ENCODE data around the gene BLOC1S2. TPM values are rescaled to one million over a fixed set of nuclear protein-coding genes. Genes with fewer than 3 reads are reported as not detected.
A peak's percentile ranks its signal among the peaks of the same experiment; 100 is the strongest.
"Not testable (repeated sequence)": the region's sequence is repeated elsewhere in the genome, so short reads cannot be mapped to it uniquely, and the experiment has no call there.

The BLOC1S2 gene
- total RNA-seq, 4 donors from 2014 or later = 1.1 to 20.3 (median 13.4) TPM; not detected in 1

DNA sequence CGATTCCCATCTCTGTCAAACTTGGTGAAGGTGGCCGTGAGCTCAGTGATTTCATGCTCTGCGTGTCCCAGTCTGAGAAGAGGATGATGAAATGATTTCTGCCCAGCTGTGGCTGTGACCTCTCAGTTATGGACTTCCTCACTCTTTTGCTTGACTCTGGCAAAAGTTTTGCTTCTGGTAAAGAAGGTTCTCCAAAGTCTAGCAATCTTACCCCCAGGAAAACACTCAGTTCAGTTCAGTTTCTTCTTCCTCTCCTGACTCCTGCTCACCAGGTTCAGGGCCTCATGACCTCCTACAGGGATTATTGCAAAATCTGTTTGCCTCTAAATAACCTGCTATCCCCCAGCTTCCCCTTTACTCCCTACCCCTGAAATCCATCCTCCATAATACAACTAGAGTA, 4.9 kb upstream of the BLOC1S2 start:
- TF ChIP-seq POLR2AphosphoS5 (IDR thresholded peaks at IDR 0.05) (no peak), POLR2A (IDR thresholded peaks at IDR 0.05) (no peak), EP300 (IDR thresholded peaks at IDR 0.05; ENCODE audit: low read depth) (no peak)
- TF ChIP-seq, protein P1, sequence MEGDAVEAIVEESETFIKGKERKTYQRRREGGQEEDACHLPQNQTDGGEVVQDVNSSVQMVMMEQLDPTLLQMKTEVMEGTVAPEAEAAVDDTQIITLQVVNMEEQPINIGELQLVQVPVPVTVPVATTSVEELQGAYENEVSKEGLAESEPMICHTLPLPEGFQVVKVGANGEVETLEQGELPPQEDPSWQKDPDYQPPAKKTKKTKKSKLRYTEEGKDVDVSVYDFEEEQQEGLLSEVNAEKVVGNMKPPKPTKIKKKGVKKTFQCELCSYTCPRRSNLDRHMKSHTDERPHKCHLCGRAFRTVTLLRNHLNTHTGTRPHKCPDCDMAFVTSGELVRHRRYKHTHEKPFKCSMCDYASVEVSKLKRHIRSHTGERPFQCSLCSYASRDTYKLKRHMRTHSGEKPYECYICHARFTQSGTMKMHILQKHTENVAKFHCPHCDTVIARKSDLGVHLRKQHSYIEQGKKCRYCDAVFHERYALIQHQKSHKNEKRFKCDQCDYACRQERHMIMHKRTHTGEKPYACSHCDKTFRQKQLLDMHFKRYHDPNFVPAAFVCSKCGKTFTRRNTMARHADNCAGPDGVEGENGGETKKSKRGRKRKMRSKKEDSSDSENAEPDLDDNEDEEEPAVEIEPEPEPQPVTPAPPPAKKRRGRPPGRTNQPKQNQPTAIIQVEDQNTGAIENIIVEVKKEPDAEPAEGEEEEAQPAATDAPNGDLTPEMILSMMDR (IDR thresholded peaks at IDR 0.05) = no peak
- 70 to 77% methylated on average over 2 to 3 of the region's 3 CpGs for WGBS, 2 donors (ENCODE audit: low coverage in 1 of 2)
- intact Hi-C loops (cut with DNase I; ENCODE audit: low total_unique reads) = no loop called here
- peaks cover 7% of the 10 kb centered on the region for H3K27me3 ChIP-seq
- in situ Hi-C loops (cut with MboI; ENCODE audit: low pct_ligation_motif_present in 1 of 4, low pct_unique_long_range_greater_than_20kb in 1 of 4, low sequenced_read_pairs in 3 of 4) = no loop called here
- H3K9me3 ChIP-seq = no peaks in the 10 kb centered on the region
- DNase-seq = no peak
- no peak overlapping the region for H3K4me3 ChIP-seq
- H3K36me3 ChIP-seq = no peaks in the 10 kb centered on the region
- H3K27ac ChIP-seq = peak overlapping the region in 3 of 4 donors; percentile 28 to 47 (median 30)
- peaks cover 0 to 5% (median 0%) of the 10 kb centered on the region in 4 donors for H3K4me1 ChIP-seq

DNA sequence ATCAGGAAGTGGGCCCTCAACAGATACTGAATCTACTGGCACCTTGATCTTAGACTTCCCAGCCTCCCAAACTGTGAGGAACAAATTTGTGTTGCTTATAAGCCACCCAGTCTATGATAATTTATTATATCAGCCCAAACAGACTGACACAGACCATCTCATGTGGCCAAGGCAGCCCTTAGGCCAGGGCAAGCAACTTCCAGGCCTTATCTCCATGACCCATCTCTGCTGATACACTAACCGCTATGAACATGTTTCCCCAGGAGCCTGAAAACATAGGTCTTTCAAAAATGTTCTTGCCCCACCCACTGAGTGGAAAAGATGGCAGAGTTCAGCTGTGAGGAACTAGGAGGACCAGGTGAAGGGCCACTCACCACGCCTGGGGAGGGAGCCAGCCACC, 3.2 kb upstream of the BLOC1S2 start:
- in situ Hi-C loops (cut with MboI; ENCODE audit: low pct_ligation_motif_present in 1 of 4, low pct_unique_long_range_greater_than_20kb in 1 of 4, low sequenced_read_pairs in 3 of 4) = no loop called here
- Histone ChIP-seq H3K4me3 (no peak overlapping the region), H3K9me3 (no peaks in the 10 kb centered on the region), H3K27me3 (peaks cover 4% of the 10 kb centered on the region), H3K36me3 (no peaks in the 10 kb centered on the region), H3K27ac (no peak overlapping the region), H3K4me1 (peaks cover 0 to 18% (median 9%) of the 10 kb centered on the region in 4 donors)
- TF ChIP-seq POLR2A (IDR thresholded peaks at IDR 0.05) (no peak), EP300 (IDR thresholded peaks at IDR 0.05; ENCODE audit: low read depth) (no peak), POLR2AphosphoS5 (IDR thresholded peaks at IDR 0.05) (no peak)
- TF ChIP-seq, protein P1 (IDR thresholded peaks at IDR 0.05) = no peak
- WGBS, 2 donors (ENCODE audit: low coverage in 1 of 2) = 82% methylated on average over 2 of the region's 2 CpGs; no CpG with 5 or more reads in 1 of the 2 donors
- no peak for DNase-seq
- intact Hi-C loops (cut with DNase I; ENCODE audit: low total_unique reads) = no loop called here

DNA sequence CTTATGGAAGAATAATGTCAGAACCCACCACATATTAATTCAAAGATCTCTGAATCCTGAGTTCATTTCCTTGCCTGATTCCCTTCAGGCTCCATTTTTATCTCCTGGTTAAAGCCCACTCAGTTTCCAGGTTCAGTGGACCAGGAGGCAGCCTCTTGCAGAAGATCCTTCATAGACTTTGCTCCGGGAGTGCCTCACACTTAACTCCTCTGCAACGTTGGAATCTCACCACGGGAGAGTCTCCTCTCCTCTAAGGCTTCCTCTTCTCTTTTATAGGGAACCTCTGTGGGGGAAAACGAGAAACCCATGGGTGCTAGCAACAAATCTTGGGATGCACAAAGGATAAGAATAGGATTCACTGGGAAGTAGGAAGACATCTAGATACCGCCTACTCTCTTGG, 1.7 kb upstream of the BLOC1S2 start:
- H3K4me1 ChIP-seq = peaks cover 0 to 26% (median 10%) of the 10 kb centered on the region in 4 donors
- TF ChIP-seq, protein P1 (IDR thresholded peaks at IDR 0.05) = no peak
- TF ChIP-seq POLR2AphosphoS5 (IDR thresholded peaks at IDR 0.05) = no peak
- TF ChIP-seq POLR2A (IDR thresholded peaks at IDR 0.05) = no peak
- TF ChIP-seq EP300 (IDR thresholded peaks at IDR 0.05; ENCODE audit: low read depth) = no peak
- intact Hi-C loops (cut with DNase I; ENCODE audit: low total_unique reads) = no loop called here
- no peaks in the 10 kb centered on the region for H3K9me3 ChIP-seq
- H3K27me3 ChIP-seq = no peaks in the 10 kb centered on the region
- no peak overlapping the region for H3K4me3 ChIP-seq
- no peaks in the 10 kb centered on the region for H3K36me3 ChIP-seq
- in situ Hi-C loops (cut with MboI; ENCODE audit: low pct_ligation_motif_present in 1 of 4, low pct_unique_long_range_greater_than_20kb in 1 of 4, low sequenced_read_pairs in 3 of 4) = no loop called here
- no peak for DNase-seq
- 68 to 82% methylated on average over 5 of the region's 5 CpGs for WGBS, 2 donors (ENCODE audit: low coverage in 1 of 2)
- H3K27ac ChIP-seq = no peak overlapping the region

DNA sequence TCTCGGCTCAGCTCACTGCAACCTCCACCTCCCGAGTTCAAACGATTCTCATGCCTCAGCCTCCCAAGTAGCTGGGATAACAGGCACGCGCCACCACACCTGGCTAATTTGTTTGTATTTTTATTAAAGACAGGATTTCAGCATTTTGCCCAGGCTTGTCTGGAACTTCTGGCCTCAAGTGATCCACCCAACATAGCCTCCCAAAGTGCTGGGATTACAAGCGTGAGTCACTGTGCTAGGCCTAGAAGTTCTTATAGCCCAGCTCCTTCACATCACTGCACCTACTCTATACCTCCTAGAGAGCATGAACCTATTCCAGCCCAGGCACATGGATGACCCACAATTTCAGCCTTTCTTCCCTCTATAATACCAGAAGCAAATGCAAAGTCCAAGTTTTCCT, 1.3 kb upstream of the BLOC1S2 start:
- TF ChIP-seq, protein P1 (IDR thresholded peaks at IDR 0.05) = no peak
- no peak for TF ChIP-seq POLR2A (IDR thresholded peaks at IDR 0.05)
- no peak for TF ChIP-seq POLR2AphosphoS5 (IDR thresholded peaks at IDR 0.05)
- no peak for TF ChIP-seq EP300 (IDR thresholded peaks at IDR 0.05; ENCODE audit: low read depth)
- Histone ChIP-seq H3K4me3 (no peak overlapping the region), H3K27ac (no peak overlapping the region), H3K4me1 (peaks cover 0 to 26% (median 10%) of the 10 kb centered on the region in 4 donors), H3K9me3 (no peaks in the 10 kb centered on the region), H3K27me3 (no peaks in the 10 kb centered on the region), H3K36me3 (no peaks in the 10 kb centered on the region)
- in situ Hi-C loops (cut with MboI; ENCODE audit: low pct_ligation_motif_present in 1 of 4, low pct_unique_long_range_greater_than_20kb in 1 of 4, low sequenced_read_pairs in 3 of 4) (no loop called here), intact Hi-C loops (cut with DNase I; ENCODE audit: low total_unique reads) (no loop called here)
- WGBS, 2 donors (ENCODE audit: low coverage in 1 of 2) = 99% methylated on average over 6 of the region's 6 CpGs; no CpG with 5 or more reads in 1 of the 2 donors
- DNase-seq = no peak

DNA sequence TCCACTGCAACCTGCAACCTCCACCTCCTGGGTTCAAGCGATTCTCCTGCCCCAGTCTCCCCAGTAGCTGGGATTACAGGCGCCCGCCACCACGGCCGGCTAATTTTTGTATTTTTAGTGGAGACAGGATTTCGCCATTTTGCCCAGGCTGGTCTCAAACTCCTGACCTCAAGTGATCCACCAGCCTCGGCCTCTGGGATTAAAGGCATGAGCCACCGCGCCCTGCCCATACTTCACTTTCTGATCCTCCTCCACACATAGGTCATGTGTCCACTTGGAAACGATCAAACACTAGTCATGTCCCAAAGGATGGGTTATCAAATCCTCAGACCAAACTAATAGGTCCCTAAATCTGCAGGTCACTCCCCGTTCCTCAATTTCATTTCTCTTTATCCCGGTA, 1.2 kb downstream of the BLOC1S2 start:
- peak overlapping the region; percentile 85 to 95 (median 90) for H3K27ac ChIP-seq
- H3K36me3 ChIP-seq; DNase-seq; H3K9me3 ChIP-seq; H3K27me3 ChIP-seq; in situ Hi-C loops (cut with MboI; ENCODE audit: low pct_ligation_motif_present in 1 of 4, low pct_unique_long_range_greater_than_20kb in 1 of 4, low sequenced_read_pairs in 3 of 4); intact Hi-C loops (cut with DNase I; ENCODE audit: low total_unique reads): not testable (repeated sequence)
- WGBS, 2 donors (ENCODE audit: low coverage in 1 of 2) = 79 to 92% methylated on average over 8 to 12 of the region's 12 CpGs
- peaks cover 0 to 26% (median 10%) of the 10 kb centered on the region in 4 donors for H3K4me1 ChIP-seq
- H3K4me3 ChIP-seq = peak overlapping the region in 2 of 4 donors; percentile 61 to 63

Data from transverse colon (tissue), 4 donors.